ENCODE measurements around the gene ST6GALNAC2.
A peak's percentile ranks its signal among the peaks of the same experiment; 100 is the strongest.
"Not testable (repeated sequence)": the region's sequence is repeated elsewhere in the genome, so short reads cannot be mapped to it uniquely, and the experiment has no call there.

The ST6GALNAC2 gene

DNA sequence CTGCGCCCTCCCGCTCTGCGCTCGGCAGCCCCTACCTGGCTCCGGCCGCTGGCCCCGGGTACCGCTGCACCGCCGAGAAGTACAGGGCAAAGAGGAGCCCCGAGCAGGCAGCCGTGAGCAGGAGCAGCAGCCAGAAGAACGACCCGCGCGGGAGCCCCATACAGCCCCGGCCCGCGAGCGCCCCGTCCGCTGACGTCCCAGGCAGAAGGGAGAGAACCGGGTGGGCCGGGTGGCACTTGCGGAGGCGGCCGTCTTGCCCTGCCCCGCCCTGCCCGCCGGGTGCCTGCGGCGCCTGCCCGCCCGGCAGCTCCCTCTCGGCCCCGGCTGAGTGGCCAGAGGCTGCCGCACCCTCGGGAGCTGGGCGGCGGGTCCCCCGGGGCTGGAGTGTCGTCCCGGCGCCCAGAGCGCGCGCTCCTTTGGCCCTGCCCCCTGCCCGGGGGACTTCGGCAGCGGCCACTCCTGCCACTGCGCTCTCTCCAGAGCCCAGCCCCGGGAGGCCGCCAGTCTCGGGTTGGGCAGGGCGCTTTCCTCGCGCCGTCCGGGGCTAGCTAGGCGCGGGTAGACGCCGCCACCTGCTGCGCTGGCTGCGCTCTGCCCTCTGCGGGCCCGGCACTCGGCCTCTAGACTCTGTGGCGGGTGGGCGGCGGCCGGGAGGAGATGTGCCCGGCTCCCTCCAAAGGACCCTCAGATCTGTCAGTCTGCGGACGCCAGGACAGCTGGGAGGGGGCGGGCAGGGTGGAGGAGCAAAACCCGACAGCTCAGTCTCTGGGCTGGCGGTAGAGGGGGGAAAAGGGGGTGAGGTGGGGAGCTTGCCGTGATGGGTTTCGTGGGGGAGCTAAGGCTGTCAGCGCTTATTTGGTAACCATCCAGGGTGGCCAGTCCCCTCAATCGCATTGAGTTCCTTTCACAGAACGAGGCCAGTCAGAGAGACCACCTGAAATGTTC is at the start of gene ST6GALNAC2:
ST6GALNAC2 (minus strand) TSS at position 212 of the 945 bp plus-strand sequence; CDS start at position 160, 52 bp downstream.
- no peak for DNase-seq (ENCODE audit: low read depth in 2 of 2)

DNA sequence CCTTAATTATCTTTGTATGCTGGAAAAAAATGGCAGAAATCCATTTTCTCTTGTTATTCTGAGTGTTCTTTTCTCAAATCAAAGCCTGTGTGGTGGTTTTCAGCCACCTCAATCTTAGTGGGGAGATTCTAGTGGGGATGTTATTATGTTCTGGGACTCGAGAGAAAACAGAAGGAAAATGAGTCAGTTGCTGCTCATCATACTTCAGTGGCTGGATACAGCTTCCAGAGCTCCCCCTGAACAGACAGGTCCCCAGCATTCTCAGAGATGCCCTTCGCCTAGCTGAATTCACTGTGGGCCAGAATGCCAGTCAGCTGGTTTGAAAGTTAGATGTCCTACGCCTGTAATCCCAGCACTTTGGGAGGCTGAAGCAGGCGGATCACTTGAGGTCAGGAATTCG is 49.4 kb upstream of the ST6GALNAC2 start:
- DNase-seq (ENCODE audit: low read depth in 2 of 2): no peak

GRCh38 chr17:76633628-76634328 is 48.1 kb upstream of the ST6GALNAC2 start:
- DNase-seq (ENCODE audit: low read depth in 2 of 2): no peak

DNA sequence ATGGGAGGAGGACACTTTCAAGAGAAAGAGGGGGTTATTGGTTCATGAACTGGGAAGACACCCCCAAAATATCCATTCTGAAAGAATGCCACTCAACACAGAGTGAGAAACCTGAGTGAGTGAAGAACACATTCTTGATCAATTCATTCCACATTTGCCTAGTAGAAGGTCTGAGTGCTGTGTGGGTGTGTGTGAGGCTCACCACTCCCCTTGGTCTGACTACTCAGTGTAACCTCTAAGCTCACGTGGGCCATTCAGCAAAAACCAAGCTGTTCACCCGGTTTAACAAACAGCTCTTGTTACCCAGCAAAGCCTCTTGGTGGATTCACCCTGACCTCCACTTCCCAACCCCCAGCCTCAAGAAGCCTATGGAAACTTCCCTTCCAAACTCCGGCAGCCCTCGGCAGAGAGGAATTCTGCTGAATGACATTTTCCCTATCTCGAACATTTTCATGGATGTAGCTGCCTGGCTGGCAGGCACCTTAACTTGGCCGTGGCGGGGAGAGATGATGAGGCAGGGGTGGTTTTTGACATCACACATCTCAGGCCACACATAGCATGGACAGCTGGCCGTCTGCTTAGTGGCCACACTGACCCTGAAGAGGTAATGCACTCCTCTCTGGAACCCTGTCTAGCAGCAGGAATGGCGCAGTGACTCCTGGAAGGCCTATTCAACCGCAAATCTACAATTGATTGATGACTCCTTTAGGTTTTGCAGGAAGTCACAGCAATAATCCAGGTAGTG is 46.3 kb upstream of the ST6GALNAC2 start:
- DNase-seq (ENCODE audit: low read depth in 2 of 2): no peak

DNA sequence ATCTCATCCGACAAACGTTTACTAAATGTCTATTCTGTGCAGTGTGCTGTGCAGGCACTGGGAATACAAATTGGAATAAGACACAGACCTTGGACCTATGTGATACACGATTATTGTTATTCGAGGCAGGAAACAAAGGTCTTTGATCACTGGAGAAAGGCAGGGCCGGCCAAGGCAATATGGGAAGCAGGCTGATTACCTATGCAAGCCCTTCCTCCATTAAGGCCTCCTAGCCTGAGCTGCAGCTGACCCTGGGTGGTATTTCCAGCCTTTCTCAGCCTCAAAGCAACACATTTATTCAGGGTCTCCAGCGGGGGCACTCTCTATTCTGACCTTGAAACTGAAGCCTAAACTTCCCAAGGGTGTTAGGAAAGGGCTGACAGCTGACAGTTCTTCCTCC is 44.5 kb upstream of the ST6GALNAC2 start:
- no peak for DNase-seq (ENCODE audit: low read depth in 2 of 2)

DNA sequence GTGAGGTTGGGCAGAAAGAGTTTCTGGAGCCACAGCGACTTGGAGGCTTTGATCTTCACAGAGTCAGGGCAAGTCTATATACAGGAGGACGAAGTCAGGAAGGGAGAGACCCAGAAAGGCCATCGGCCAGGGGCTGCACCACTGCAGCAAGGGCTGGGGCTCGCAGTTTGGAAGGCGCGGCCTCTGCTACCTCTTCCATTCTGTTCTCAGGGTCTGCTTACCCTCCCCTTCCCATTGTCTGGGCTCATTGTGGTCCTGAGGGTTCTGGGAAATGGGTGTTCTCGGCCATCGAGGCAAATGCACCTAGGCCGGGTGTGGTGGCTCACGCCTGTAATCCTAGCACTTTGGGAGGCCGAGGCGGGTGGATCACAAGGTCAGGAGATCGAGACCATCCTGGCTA is 41.9 kb upstream of the ST6GALNAC2 start:
- no peak for DNase-seq (ENCODE audit: low read depth in 2 of 2)

DNA sequence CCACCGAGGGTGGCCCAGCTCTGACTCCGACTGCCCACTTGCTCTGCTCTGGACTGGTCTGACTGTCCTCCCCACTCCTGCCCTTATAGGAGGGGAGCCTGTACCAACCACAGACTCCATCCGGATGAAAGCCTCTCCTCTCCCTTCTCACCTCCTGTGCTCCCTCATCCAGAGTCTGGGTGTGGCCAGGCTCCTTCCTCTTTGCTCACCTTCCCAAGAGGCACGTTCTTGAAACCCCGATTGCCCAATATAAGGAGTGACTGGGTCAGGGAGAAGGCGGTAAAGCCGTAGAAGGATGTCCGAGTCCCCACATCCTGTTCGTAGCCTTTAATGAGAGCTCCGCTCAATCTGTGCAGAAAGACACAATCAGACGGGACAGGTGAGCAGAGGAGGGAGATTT is 40.8 kb upstream of the ST6GALNAC2 start:
- DNase-seq (ENCODE audit: low read depth in 2 of 2): no peak

DNA sequence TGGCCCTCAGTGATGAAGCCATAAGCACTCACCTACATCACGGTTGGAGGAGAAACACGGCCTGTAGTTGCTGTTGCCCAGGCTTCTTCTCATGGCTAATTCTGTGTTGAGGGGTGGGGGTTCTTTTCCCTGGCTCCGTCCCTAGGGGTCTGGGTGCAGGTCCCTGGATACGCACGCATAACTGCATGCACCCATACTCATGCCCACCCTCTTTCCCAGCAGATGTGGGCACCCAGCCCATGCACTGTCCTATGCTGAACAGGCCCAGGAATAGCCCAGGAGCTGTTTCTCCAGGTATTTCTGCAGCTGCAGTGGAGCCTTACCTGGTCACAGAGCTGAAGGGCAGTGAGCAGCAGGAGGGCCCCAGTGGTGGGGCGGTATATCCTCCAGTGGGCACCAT is 39.8 kb upstream of the ST6GALNAC2 start:
- no peak for DNase-seq (ENCODE audit: low read depth in 2 of 2)

- DNase-seq (ENCODE audit: low read depth in 2 of 2): peak; percentile 43 to 61
Measured at GRCh38 chr17:76623271-76624146, 37.8 kb upstream of the ST6GALNAC2 start.

DNA sequence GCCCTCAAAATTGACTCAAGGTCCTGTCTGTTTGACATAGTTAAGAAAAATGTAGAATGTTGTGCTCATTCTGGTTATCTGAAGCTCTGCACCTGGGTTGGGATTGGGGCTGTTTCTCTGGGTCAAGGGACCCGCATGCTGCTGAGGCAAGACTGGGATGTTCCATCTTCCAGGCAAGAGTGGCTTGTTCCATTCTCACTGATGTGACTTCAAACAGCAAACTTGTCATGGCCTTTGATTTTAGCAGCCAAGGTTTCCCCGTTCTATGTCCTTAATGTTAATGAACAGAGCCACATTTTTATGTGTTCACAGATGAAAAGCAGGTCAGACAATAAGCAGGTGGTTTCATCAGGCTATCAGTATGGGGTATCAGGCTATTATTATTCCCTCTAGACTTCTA is 32.2 kb upstream of the ST6GALNAC2 start:
- no peak for DNase-seq (ENCODE audit: low read depth in 2 of 2)

GRCh38 chr17:76614912-76615617 is 29.4 kb upstream of the ST6GALNAC2 start:
- no peak for DNase-seq (ENCODE audit: low read depth in 2 of 2)

- not testable (repeated sequence) for DNase-seq (ENCODE audit: low read depth in 2 of 2)
Measured at GRCh38 chr17:76614064-76614759, 28.6 kb upstream of the ST6GALNAC2 start.

DNA sequence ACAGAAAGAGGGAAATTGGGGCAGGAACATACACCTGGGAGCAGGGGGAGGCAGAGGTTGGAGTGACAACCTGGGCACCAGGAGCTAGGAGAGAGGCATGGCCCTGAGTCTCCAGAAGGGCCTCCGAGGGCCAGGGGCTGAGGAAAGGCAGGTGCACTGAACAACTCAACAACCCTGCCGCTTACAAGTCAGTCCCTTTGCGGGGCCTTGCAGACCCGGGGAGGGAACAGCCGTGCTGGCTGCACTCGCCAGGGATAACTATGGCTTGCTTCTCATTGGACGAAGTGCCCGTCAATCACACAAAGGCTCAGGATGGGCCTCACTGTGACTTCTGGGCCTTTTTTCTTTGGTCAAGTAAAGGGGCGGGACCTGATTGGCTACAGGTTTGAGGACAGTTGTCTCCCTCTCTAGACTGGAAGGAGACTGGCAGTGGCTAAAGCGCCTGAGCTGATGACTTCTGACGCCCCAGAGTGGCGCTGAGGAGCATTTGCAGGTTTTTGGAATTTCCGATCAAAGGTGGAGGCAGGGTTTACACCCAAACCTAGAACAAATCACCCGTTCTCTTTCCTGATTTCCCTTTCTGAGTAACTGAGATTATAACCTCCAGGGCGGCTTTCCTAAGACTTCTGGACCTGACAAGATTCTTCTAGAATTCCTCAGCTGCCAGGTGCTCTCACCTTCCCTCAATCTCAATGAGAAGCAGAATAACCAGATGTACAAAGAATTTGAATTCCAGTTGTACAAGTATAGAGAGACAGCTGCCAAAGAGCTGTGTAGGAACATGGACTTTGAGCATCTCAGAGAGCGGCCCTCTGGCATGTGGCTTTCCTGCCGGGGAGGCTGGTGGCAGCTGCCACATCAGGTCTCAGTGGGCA is 27.6 kb upstream of the ST6GALNAC2 start:
- no peak for DNase-seq (ENCODE audit: low read depth in 2 of 2)

DNA sequence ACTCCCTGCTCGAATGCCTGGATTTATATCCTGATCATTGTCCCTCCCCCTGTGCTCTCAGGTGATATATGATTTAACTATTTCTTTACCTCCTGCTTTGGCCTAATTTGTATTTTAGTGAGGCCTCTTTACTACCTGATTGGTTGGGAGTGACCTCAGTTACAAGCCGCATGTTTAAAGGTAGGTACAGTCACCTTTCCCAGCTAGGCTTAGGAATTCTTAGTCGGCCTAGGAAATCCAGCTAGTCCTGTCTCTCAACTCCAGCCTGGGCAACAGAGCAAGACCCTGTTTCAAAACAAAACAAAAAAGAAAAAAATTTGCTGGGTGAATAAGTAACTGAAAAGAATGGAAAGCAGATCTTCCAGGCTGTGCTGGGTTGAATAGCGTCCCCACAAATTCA is 26.8 kb upstream of the ST6GALNAC2 start:
- no peak for DNase-seq (ENCODE audit: low read depth in 2 of 2)

- DNase-seq (ENCODE audit: low read depth in 2 of 2): no peak
Measured at GRCh38 chr17:76611758-76612157, 26.1 kb upstream of the ST6GALNAC2 start.

DNA sequence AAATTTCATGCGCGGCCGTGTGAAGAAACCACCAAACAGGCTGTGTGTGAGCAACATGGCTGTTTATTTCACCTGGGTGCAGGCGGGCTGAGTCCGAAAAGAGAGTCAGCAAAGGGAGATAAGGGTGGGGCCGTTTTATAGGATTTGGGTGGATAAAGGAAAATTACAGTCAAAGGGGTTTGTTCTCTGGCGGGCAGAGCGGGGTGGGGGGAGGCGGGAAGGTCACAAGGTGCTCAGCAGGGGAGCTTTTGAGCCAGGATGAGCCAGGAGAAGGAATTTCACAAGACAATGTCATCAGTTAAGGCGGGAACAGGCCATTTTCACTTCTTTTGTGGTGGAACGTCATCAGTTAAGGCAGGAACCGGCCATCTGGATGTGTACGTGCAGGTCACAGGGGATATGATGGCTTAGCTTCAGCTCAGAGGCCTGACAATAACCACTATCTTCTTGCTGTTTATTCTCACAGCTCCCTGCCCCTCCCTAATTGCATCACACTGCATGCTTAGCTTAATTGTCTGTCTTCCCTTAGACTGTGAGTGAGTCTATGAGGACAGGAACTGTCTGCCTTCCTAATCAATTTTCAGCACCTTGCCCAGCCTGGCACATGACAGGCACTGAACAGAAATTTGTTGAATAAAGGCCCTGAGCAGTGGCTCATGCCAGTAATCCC is 25.6 kb upstream of the ST6GALNAC2 start:
- not testable (repeated sequence) for DNase-seq (ENCODE audit: low read depth in 2 of 2)

DNA sequence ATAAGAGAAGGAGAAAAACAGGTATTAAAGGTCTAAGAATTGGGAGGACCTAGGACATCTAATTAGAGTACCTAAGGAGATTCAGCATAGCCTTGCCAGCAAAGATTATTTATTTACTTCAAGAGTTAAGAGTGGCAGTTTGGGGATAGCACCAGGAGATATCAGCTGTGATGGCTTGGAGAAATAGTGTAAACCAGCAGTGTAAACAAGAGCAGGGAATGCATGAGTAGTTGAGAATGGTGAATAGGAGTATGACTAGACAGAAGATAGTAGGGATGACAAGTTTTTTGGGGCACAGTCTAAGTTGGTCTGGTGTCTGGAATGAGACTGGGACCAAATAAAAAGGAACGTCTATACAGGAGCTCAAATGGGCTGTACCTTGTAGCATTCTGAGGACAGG is 21.0 kb upstream of the ST6GALNAC2 start:
- not testable (repeated sequence) for DNase-seq (ENCODE audit: low read depth in 2 of 2)

GRCh38 chr17:76601065-76601464 is 15.4 kb upstream of the ST6GALNAC2 start:
- DNase-seq (ENCODE audit: low read depth in 2 of 2): no peak
